NT2/D1 (cell line): ENCODE measurements around the gene PRXL2B.

ENCODE experiments used
- DNase-seq: peaks from one replicate; pipeline ENCODE4 v3.0.0-alpha.2; 2011; ENCODE audit warnings: low read depth, low spot score
- H3K27me3 ChIP-seq: 2 replicates; pipeline ENCODE4 v1.6.0; 2011; ENCODE audit warnings: mild to moderate bottlenecking; ENCODE audit not compliant: insufficient read length, insufficient read depth
- H3K36me3 ChIP-seq: 2 replicates; pipeline ENCODE4 v1.6.1; 2011; ENCODE audit warnings: mild to moderate bottlenecking, low read length, mixed read lengths; ENCODE audit not compliant: insufficient read depth, insufficient read length
- H3K4me1 ChIP-seq: 2 replicates; pipeline ENCODE4 v1.5.1; 2011; ENCODE audit not compliant: insufficient read depth, insufficient read length
- H3K4me3 ChIP-seq: 2 replicates; pipeline ENCODE4 v1.5.1; 2011; ENCODE audit warnings: low read depth; ENCODE audit not compliant: insufficient read length
- H3K9ac ChIP-seq: 2 replicates; pipeline ENCODE4 v1.6.0; 2011; ENCODE audit warnings: low read depth; ENCODE audit not compliant: insufficient read length
- H3K9me3 ChIP-seq: 2 replicates; pipeline ENCODE4 v1.5.1; 2011; ENCODE audit warnings: mild to moderate bottlenecking, low read length; ENCODE audit not compliant: insufficient read depth
- SUZ12 ChIP-seq: IDR thresholded peaks from 2 replicates; pipeline ENCODE4 v1.6.1; 2011; ENCODE audit not compliant: insufficient read length, insufficient read depth; ENCODE audit errors: extremely low read depth
- YY1 ChIP-seq: IDR thresholded peaks from 2 replicates; pipeline ENCODE4 v1.6.1; 2011; ENCODE audit not compliant: insufficient read length, insufficient read depth
- ZNF274 ChIP-seq: IDR thresholded peaks from 2 replicates; pipeline ENCODE4 v1.6.1; 2011; ENCODE audit warnings: mild to moderate bottlenecking, low read depth, low read length

PRXL2B gene

GRCh38 chr1:2558420-2558819 lies 28.2 kb upstream of the PRXL2B start:
- no peak overlapping the region for H3K4me3 ChIP-seq
- no peaks in the 10 kb centered on the region for H3K36me3 ChIP-seq
- H3K9ac ChIP-seq, result no peak overlapping the region
- H3K4me1 ChIP-seq, result peaks cover 2% of the 10 kb centered on the region
- TF ChIP-seq SUZ12 (no peak), YY1 (no peak), ZNF274 (no peak)
- DNase-seq, result no peak
- H3K9me3 ChIP-seq, result no peaks in the 10 kb centered on the region
- H3K27me3 ChIP-seq, result no peaks in the 10 kb centered on the region

- Histone ChIP-seq H3K27me3 (no peaks in the 10 kb centered on the region), H3K36me3 (no peaks in the 10 kb centered on the region), H3K4me1 (peaks cover 2% of the 10 kb centered on the region), H3K4me3 (no peak overlapping the region), H3K9me3 (no peaks in the 10 kb centered on the region), H3K9ac (no peak overlapping the region)
- DNase-seq, result no peak
- TF ChIP-seq YY1 (no peak), SUZ12 (no peak), ZNF274 (no peak)
Observed at GRCh38 chr1:2558861-2559260, 27.7 kb upstream of the PRXL2B start.

- Histone ChIP-seq H3K4me3 (no peak overlapping the region), H3K9me3 (no peaks in the 10 kb centered on the region), H3K27me3 (no peaks in the 10 kb centered on the region), H3K9ac (no peak overlapping the region), H3K4me1 (peaks cover 2% of the 10 kb centered on the region), H3K36me3 (no peaks in the 10 kb centered on the region)
- TF ChIP-seq ZNF274 (no peak), YY1 (no peak), SUZ12 (no peak)
- no peak for DNase-seq
Observed at GRCh38 chr1:2559509-2560298, 26.9 kb upstream of the PRXL2B start.

GRCh38 chr1:2560299-2561073 lies 26.1 kb upstream of the PRXL2B start:
- Histone ChIP-seq H3K27me3 (no peaks in the 10 kb centered on the region), H3K4me3 (no peak overlapping the region), H3K36me3 (no peaks in the 10 kb centered on the region), H3K9ac (no peak overlapping the region), H3K9me3 (no peaks in the 10 kb centered on the region), H3K4me1 (peaks cover 6% of the 10 kb centered on the region)
- TF ChIP-seq ZNF274 (no peak), YY1 (no peak), SUZ12 (no peak)
- DNase-seq, result no peak

- H3K4me3 ChIP-seq, result no peak overlapping the region
- H3K4me1 ChIP-seq, result peaks cover 5% of the 10 kb centered on the region
- no peak overlapping the region for H3K9ac ChIP-seq
- no peak for DNase-seq
- H3K36me3 ChIP-seq, result no peaks in the 10 kb centered on the region
- H3K9me3 ChIP-seq, result no peaks in the 10 kb centered on the region
- TF ChIP-seq SUZ12 (no peak), ZNF274 (no peak), YY1 (no peak)
- no peaks in the 10 kb centered on the region for H3K27me3 ChIP-seq
Observed at GRCh38 chr1:2561446-2561845, 25.1 kb upstream of the PRXL2B start.

- no peak overlapping the region for H3K4me3 ChIP-seq
- H3K36me3 ChIP-seq, result no peaks in the 10 kb centered on the region
- TF ChIP-seq SUZ12, result no peak
- TF ChIP-seq YY1, result no peak
- no peak for TF ChIP-seq ZNF274
- no peaks in the 10 kb centered on the region for H3K27me3 ChIP-seq
- no peak overlapping the region for H3K9ac ChIP-seq
- H3K4me1 ChIP-seq, result peaks cover 9% of the 10 kb centered on the region
- no peaks in the 10 kb centered on the region for H3K9me3 ChIP-seq
- DNase-seq, result no peak
Observed at GRCh38 chr1:2561898-2562895, 24.4 kb upstream of the PRXL2B start.

- Histone ChIP-seq H3K4me3 (no peak overlapping the region), H3K4me1 (peaks cover 10% of the 10 kb centered on the region)
- TF ChIP-seq YY1 (no peak), ZNF274 (no peak), SUZ12 (no peak)
Observed at GRCh38 chr1:2563205-2563604, 23.4 kb upstream of the PRXL2B start.

More at GRCh38 chr1:2563205-2563604, 23.4 kb upstream of the PRXL2B start:
- DNase-seq, result no peak
- Histone ChIP-seq H3K27me3 (no peaks in the 10 kb centered on the region), H3K9ac (no peak overlapping the region), H3K9me3 (no peaks in the 10 kb centered on the region), H3K36me3 (no peaks in the 10 kb centered on the region)
